ENCODE data around the gene HECTD4.
"Not testable (repeated sequence)": the region's sequence is repeated elsewhere in the genome, so short reads cannot be mapped to it uniquely, and the experiment has no call there.

The HECTD4 gene

DNA sequence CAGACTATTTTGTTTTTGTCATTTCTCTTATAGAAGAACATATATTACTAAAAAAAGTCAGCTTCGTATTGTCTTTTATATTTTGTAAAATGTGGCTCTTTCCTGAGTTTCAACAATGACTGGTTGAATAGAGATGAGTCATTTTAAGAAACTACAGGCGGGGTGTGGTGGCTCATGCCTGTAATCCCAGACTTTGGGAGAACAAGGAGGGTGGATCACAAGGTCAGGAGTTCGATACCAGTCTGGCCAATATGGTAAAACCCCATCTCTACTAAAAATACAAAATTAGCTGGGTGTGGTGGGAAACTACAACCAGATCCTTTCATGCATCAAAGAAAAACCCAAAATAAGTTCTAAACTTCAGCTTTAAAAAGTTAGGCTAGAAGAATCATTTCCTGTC, 28.8 kb downstream of the HECTD4 start:
- no peak for DNase-seq (ENCODE audit: low spot score)

DNA sequence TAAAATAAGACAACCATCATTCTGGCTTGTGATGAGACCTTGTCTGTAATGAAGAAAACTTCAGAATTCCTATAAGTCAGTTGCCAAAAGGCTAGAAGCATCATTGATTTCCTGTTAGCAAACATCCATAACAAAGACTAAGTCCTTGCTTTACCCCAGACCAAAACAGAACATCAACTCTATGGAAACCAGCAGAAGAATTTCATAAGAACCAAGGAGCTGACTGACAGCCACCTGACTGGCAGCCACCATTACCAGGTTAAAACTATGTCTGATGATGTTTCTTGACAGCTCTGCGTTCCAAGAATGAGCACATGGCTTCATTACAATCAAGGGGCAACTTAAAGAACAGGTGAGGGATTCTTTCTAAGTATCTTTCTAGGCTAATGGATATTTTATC, 29.3 kb downstream of the HECTD4 start:
- no peak for DNase-seq (ENCODE audit: low spot score)

DNA sequence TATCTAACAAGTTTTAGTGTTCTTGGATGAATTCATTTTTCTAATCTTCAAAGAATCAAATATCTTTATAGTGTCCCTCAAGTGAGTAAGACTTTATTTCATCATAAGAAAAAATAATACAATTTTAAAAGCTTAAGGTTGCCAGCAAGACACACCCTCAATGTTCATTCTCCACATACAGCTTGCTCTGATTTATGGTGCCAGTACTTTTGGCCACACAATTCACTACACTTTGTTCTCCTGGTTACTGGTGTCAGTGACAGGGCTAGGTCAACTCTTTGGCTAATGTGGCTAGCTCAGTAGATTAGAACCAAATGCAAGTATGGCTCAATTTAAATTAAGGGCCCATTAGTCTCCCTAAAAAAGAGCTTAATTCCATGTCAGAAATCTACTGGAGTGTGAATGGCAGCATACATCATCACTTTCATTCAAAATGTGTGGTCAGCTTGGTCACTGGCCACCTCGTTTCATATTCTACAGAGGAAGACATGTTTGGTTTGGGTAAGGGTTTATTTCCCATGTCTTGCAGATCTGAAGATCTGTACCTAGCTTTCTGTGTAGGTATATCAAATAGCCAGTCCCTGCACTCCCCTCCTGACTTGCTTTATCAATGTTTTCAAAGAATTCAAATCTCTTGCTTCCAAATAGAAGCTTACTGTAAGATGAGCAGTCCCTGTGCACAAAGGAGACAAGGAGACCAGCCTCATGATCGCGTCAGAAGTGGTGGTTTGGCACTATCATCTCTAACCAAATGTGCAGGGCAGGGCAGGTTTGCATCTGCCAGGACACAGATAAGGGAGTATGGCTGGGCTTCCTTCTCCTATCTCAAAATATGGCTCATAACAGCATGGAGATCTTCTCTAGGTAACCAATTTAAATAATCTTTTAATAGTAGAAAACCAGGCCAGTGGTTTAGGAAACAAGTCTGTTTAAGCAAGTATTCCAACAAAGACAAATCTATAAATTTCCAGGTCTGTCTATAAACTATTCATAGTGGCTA, 31.3 kb downstream of the HECTD4 start:
- no peak for DNase-seq (ENCODE audit: low spot score)

DNA sequence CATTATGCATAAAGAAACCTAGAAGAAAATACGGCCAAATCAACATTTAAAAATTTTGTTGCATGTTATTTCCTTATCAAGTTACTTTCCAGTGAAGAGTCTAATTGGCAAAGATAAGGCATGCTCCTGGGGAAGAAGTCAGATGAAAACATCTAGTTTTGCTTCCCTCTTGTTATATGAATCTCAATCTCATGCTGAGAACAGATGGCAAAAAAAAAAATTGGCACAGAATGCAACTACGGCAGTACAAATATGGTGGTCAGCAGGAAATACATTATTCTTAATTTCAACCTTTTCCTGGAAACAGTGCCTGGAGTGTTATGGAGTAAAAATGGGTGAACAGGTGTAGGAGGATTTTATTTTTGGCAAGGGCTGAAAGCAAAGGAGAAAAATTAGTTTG, 32.8 kb downstream of the HECTD4 start:
- DNase-seq (ENCODE audit: low spot score): no peak

DNA sequence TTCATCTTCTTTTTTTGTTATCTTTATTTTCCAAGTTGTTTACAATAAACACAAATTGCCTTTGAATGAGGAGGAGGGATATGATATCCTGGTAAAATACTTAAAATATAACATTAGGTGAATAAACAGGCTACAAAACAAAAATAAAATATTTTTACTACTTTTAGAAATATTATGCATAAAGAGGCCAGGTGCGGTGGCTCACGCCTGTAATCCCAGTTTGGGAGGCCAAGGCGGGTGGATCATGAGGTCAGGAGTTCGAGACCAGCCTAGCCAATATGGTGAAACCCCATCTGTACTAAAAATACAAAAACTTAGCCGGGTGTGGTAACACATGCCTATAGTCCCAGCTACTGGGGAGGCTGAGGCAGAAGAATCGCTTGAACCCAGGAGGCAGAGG, 33.3 kb downstream of the HECTD4 start:
- DNase-seq (ENCODE audit: low spot score): not testable (repeated sequence)

DNA sequence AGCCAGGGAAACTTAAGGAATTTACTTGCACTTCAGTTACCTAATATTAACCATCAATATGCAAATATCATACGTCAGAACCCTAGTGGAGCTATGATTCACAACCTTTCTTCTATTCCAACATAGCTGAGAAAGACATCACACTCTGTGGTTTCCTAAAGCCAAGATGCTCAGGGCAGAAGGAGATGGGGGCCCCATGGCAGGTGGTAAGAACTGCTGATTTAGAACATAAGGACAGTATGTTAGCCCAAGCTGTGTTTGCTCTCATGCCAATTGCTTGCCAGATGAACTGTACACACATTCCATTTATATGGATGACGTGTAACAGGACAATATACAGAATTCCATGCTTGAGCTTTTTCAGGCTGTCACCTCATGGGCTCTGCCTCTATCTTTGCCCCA, 34.6 kb downstream of the HECTD4 start:
- DNase-seq (ENCODE audit: low spot score): no peak

DNA sequence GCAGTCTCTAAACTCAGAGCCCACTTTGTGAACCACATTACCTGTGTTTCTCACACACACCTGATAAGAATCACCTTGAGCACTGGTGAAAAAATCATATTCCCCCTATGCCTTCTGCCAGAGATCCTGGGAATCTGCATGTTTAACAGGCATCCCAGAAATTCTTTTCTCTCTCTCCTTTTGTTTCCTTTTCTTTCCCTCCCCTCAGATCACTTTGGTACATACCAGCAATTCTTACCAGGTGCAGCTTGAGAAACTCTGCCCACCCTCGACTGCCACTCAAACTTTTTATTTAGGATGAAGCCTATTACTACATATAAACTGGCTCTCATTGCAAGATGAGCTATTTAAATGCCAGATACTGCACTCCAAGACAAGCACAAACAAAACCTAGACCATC, 36.0 kb downstream of the HECTD4 start:
- no peak for DNase-seq (ENCODE audit: low spot score)

DNA sequence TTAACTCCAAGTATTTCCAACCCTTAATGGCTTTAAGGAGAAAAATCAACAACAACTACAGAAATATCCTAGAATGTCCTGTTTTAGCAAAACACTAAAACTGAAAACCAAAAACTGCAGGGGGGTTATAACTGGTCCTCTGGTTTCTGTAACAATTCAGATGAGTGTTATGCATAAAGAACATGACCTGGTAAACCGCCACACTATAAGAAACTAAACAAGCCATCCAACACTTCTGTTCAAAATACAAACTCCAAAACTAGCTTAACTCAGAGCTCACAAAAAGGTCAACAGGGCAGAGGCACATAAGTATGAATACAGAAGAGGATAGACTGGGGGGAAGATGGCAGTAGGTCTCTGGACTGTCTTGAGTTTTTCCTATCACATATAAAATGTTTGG, 38.0 kb downstream of the HECTD4 start:
- no peak for DNase-seq (ENCODE audit: low spot score)

DNA sequence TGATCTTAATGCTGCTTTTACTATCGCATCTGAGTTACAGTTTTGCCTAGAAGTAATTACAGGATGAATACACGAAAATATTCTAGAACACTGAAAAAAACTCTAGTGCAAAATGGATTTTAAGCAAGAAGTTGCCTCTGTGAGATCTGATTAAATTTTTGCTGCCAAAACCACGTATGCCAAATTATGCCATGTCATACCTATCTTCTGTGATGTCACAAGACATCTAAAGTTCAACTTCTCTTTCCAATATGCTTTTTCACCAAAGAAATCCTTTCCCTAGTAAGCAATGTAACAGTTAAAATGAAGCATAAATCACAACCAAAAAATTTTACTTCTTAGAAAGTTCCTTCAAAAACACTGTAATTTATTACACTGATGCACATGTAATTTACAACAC, 39.6 kb downstream of the HECTD4 start:
- no peak for DNase-seq (ENCODE audit: low spot score)

DNA sequence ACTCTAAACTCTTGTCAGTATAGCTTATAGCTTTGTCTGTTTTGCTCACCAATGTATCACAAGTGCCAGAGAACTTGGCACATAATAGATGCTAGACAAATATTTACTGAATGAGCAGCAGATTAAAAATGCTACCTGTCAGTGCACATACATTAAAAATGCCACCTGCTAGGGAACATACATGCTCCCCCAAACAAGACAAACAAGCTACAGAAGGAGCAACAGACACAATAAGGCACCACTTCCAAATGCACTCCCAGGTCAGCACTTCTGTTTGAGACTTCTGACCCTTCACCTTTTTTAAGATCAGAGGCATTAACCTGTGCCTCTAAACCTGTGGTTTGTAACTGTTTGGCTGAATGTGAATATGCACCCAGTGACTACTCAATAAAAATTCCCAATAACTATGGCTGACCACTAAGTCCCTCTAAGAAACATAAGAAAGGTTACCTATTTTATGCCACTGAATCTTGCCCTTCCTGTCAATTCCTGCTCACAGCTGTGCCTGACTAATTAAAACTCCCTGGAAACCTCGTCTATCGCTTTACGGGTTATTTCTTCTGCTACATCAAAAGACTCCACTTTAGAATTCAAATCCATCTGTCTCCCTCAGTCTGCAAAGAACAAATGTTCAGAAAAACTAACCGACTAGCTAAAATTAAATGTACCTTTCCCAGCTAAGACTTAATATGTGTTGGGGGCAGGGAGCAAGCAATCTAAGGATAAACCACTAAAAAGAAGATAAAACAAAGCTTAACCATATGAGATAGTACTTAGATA, 41.0 kb downstream of the HECTD4 start:
- DNase-seq (ENCODE audit: low spot score): no peak

DNA sequence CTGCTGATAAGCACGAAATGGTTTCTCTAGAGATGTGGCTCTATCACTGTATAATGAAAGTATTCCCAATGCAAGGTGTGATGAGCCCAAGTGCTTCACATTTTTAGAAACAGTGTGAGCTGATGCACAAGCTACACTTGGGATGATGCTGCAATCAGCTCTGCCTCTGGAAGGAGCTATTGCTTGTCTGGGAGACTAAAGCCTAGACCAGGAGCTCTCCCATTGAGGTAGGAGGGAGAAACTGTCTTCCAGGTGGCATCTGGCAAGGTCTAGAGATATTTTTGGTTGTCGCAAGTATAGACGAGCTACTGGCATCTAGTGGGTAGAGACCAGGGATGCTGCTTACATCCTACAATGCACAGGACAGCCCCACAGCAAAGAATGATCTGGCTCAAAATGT, 42.0 kb downstream of the HECTD4 start:
- no peak for DNase-seq (ENCODE audit: low spot score)

DNA sequence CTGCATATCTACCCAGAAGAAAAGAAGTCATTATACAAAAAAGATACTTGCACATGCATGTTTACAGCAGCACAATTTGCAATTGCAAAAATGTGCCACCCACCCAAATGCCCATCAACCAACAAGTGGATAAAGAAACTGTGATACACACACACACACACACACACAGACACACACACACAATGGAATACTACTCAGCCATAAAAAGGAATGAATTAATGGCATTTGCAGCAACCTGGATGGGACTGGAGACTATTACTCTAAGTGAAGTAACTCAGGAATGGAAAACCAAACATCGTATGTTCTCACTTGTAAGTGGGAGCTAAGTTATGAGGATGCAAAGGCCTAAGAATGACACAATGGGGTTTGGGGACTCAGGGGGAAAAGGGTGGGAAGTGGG, 47.2 kb downstream of the HECTD4 start:
- DNase-seq (ENCODE audit: low spot score): not testable (repeated sequence)

DNA sequence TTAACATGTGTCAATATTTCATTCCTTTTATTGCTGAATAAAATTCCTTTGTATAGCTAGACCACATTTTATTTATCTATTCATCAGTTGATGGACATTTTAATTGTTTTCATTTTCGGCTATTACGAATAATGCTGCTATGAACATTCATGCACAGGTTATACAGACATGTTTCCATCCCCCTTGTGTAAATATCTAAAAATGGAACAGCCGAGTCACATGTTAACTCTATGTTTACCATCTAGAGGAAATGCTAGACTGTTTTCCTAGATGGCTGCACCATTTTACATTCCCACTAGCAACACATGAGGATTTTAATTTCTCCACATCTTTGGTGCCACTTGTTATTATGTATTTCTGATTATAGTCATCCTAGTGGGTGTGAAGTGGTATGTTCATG, 49.2 kb downstream of the HECTD4 start:
- no peak for DNase-seq (ENCODE audit: low spot score)

DNA sequence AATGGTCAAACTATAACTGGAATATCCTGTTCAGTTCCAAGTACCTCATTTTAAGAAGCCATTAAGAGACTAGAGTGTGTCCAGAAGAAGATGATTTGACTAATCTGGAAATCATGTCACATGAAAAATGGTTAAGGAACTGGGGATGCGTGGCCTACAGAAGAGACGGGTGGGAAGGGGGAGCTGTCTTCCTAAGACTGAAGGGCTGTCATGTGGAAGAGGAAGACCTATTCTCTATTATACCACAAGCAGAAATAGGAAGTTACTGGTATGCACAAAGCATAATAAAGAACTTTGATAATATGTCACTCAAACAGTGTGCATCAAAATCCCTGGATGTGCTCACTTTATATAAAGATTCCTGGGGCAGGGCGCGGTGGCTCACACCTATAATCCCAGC, 50.3 kb downstream of the HECTD4 start:
- DNase-seq (ENCODE audit: low spot score): no peak

DNA sequence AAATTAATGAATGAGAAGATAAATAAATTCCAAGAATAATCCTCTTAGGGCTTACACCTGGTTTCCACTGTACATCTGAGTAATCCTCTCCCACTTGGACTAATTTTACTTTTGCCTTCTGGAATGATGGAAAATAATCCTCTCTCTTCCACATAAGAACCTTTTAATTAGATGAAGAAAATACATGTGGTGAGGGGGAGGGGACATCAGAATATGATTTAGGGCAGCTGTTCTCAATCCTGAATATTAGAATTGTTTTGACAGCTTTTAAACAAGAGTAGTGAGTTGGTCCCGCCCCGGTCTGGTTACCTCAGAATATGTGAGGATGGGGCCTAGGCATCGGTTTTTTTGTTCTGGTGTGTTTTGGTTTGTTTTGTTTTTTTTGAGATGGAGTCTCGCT, 51.5 kb downstream of the HECTD4 start:
- DNase-seq (ENCODE audit: low spot score): peak; percentile 62

DNA sequence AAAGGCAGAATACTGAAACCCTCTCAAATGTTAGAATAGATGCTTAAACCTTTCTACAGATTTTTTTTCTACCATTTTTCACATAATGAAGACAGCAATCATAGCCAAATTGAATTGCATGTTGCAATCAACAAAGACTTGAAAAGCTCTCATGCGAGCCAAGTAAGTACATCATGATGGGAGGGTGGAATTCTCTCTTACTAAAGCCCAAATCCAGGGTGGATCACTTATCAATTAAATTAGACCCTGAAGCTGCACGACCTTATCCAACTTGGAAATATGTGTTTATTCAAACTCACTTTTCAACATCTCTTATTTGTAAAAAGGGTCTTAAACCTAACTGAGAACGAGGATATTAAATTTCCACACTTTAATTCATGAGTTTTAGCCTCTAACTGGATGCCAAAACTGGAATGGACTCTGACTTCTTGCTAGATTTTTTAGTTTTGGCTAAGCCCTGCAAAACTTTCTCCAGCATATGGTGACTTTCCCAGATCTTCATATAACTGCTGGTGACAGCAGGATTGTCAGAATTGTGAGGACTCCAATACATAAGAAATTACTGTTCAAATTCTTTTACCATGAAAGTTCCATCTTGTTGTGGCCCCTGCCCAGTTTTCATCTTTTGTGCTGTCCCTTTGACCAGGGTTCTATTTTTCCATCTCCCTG, 53.6 kb downstream of the HECTD4 start:
- DNase-seq (ENCODE audit: low spot score): no peak

DNA sequence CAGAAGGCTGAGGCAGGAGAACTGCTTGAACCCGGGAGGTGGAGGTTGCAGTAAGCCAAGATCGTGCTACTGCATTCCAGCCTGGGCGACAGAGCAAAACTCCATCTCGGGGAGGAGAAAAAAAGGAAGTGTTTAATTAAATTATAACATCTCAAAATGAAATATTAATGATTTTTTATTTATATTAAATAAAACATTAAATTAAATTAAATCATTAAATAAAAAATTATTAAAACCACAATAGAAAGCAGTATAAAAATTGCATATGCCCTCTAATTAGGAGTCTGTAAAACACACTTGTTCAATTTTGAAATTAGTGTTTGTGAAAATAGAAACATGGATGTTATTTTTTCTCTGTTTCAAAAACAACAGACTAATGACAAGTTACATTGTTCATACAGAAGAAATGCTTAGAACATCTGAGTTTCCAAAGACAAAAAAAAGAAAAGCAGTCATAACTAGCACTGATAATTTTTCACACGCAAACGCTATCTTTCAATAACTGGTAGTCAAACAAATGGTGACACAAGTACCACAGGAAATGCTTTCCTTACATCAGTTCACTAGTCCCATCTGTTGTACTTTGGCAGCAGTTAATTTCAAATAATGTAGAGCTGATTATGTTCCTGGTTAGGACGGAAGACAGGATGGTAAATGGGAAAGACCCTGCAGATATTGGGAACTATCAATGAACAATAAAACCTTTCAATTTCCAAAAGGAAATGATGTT, 54.9 kb downstream of the HECTD4 start:
- DNase-seq (ENCODE audit: low spot score): no peak

DNA sequence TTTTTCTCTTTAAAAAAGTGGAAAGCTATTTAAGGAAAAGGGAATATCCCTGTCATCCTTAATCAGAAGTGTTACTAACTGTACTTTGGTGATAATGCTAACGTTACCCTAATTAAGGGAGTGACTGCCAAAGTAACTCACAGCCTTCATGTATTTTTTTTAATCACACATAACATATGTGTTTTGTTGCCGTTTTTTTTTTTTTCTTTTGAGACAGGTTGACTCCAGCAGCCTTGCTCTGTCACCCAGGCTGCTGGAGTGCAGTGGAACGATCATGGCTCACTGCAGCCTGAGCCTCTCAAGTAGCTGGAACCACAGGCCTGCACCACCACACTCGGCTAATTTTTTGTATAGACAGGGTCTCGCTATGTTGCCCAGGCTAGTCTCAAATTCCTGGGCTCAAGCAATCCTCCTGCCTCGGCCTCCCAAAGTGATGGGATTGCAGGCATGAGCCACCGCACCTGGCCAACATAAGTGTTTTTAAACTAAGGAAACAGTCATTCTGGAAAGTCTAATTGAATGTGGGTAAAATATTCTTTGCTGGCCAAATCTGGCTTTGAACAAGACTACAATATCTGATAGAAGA, 56.5 kb downstream of the HECTD4 start:
- DNase-seq (ENCODE audit: low spot score): no peak

DNA sequence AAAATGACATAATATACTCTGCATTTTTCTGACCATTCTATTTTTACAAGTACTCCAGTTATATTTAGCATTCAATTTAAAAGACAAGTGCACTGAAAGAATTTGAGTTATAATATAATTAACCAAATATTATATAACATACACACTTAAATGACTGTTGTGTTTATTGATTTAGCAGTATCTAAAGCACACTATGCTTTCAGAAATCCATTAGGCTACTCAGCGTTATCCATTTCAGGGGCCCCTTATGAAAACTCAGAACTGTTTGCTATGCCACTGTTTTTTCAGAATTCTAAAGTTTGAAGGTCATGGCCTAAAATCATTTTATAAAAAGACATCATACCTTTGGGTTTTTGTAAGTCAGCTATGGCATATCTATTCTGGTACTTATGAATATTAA, 57.1 kb downstream of the HECTD4 start:
- no peak for DNase-seq (ENCODE audit: low spot score)

DNA sequence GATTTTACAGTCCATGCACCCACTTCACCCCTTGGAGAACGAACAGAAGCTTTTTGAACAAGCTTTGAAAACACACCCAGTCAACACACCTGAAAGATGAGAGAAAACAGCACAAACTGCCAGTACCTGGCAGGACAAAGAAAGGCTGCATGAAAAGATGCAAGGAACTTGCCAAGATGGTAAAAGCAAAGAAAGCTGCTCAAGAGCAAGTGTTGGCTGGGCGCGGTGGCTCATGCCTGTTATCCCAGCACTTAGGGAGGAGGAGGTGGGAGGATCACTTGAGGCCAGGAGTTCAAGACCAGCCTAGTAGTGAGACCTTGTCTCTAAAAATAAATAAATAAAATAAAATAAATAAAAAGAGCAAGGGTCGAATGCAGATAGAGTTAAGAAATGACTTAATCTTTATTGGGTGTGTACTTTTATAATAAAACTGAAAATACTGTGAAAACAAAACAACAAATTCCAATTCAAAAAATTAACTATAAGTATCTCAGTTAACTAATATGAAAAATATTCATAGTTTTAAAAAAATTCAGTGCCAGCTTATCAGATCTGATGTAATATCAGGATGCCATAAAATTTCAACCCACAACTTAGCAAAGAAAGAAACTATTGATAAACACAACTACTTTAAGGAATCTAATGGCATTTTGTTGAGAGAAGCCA, 59.2 kb downstream of the HECTD4 start:
- no peak for DNase-seq (ENCODE audit: low spot score)

DNA sequence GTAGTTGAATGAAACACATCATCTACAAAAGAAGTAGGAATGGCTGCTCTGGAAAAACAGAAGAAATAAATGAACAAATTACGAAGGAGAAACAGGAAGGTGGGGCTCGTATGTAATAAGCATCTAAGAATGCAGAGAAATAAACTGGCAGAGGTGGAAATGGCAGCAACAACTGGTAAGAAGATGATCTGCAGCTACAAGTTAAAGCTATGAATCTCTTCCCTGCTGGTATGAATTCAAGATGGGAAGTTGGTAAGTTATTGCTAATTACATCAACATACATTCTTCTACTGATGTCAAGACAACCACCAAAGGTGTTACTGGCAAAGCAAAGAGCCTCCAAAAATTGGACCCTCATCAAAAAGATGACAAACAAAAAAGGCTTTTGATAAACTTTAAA, 59.8 kb downstream of the HECTD4 start:
- no peak for DNase-seq (ENCODE audit: low spot score)

Measured in D341Med (cell line).